Measurements from ENCODE around the gene FXYD6. TPM values are rescaled to one million over a fixed set of nuclear protein-coding genes. Genes with fewer than 3 reads are reported as not detected.

The FXYD6 gene
- total and polyA plus RNA-seq, 4 donors, result 4.7 to 22.5 (median 12.3) TPM

DNA sequence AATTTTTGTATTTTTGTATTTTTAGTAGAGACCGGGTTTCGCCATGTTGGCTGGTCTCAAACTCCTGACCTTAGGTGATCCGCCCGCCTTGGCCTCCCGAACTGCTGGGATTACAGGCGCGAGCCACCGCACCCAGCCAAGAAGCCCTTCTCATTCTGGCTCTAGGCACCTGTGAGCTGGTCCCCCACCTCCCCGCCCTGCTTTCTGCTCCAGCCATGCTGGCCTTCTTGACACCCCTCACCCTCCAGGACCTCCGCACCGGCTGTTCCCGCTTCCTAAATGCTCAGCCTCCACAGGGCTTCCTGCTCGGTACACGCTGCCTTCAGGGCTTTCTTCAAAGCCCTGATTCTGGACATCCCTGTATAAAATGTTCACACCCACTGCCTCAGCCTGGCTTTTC is 46.4 kb downstream of the FXYD6 start (continued):
- TF ChIP-seq, protein P1, sequence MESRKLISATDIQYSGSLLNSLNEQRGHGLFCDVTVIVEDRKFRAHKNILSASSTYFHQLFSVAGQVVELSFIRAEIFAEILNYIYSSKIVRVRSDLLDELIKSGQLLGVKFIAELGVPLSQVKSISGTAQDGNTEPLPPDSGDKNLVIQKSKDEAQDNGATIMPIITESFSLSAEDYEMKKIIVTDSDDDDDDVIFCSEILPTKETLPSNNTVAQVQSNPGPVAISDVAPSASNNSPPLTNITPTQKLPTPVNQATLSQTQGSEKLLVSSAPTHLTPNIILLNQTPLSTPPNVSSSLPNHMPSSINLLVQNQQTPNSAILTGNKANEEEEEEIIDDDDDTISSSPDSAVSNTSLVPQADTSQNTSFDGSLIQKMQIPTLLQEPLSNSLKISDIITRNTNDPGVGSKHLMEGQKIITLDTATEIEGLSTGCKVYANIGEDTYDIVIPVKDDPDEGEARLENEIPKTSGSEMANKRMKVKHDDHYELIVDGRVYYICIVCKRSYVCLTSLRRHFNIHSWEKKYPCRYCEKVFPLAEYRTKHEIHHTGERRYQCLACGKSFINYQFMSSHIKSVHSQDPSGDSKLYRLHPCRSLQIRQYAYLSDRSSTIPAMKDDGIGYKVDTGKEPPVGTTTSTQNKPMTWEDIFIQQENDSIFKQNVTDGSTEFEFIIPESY (IDR thresholded peaks at IDR 0.05), result no peak
- no peak for TF ChIP-seq REST (IDR thresholded peaks at IDR 0.05)
- no peak for TF ChIP-seq HNF4G (IDR thresholded peaks at IDR 0.05)

- peaks cover 0 to 9% (median 3%) of the 10 kb centered on the region in 4 donors for H3K4me1 ChIP-seq (ENCODE audit: control insufficient read depth in 4 of 4, insufficient read depth in 4 of 4, low read length in 3 of 4)
- H3K9me3 ChIP-seq (ENCODE audit: control insufficient read depth in 4 of 4, low read length in 3 of 4), result no peaks in the 10 kb centered on the region
- TF ChIP-seq NR2F2 (IDR thresholded peaks at IDR 0.05) (no peak), RXRA (IDR thresholded peaks at IDR 0.05) (no peak), GABPA (IDR thresholded peaks at IDR 0.05 in 1 of 2, conservative IDR thresholded peaks at IDR 0.05 in 1 of 2) (no peak), FOXA2 (IDR thresholded peaks at IDR 0.05) (no peak), TAF1 (conservative IDR thresholded peaks at IDR 0.05) (no peak), REST (IDR thresholded peaks at IDR 0.05) (no peak), HNF4G (IDR thresholded peaks at IDR 0.05) (no peak), RAD21 (IDR thresholded peaks at IDR 0.05) (no peak), CTCF (IDR thresholded peaks at IDR 0.05; ENCODE audit: low read depth, low read length, missing input control) (no peak), MAX (IDR thresholded peaks at IDR 0.05) (no peak)
- TF ChIP-seq, protein P1 (IDR thresholded peaks at IDR 0.05), result no peak
- no peak overlapping the region for H3K4me3 ChIP-seq (ENCODE audit: low read depth in 1 of 3, low read length in 3 of 3)
- no peak overlapping the region for H3K9ac ChIP-seq (ENCODE audit: low read depth in 1 of 2, low read length in 2 of 2)
- H3K27me3 ChIP-seq (ENCODE audit: control insufficient read depth in 4 of 4, insufficient read depth in 4 of 4, low read length in 3 of 4), result no peaks in the 10 kb centered on the region
- H3K27ac ChIP-seq (ENCODE audit: low read depth in 1 of 2, low read length in 2 of 2), result no peak overlapping the region
- DNase-seq (ENCODE audit: low spot score), result peak; percentile 24
- no peaks in the 10 kb centered on the region for H3K36me3 ChIP-seq (ENCODE audit: control insufficient read depth in 4 of 4, insufficient read depth in 3 of 4, low read depth in 1 of 4, low read length in 3 of 4)
- 56% methylated on average over 7 of the region's 7 CpGs for WGBS
These were observed 47.1 kb downstream of the FXYD6 start for GRCh38 chr11:117829369-117829725.
